Body of pancreas (tissue), 4 donors: ENCODE results near the gene ZNF785. TPM values are rescaled to one million over a fixed set of nuclear protein-coding genes. Genes with fewer than 3 reads are reported as not detected.
"Not testable (repeated sequence)": the region's sequence is repeated elsewhere in the genome, so short reads cannot be mapped to it uniquely, and the experiment has no call there.

Experiments
- ATAC-seq: fragments of 150-250 bp; one replicate; pipeline ENCODE4 v1.9.1; 2016
- DNase-seq, 4 donors: peaks; one replicate each; pipeline ENCODE4 v3.0.0-alpha.2; 2019
- H3K27ac ChIP-seq, 4 donors: fragments of 200-600 bp; sonication (generic); 1 replicate in 3 of 4; 2 replicates in 1 of 4; pipeline versions ENCODE4 v1.5.1 to v1.6.1; 2016 to 2019; ENCODE audit warnings: mild to moderate bottlenecking in 1 of 4, mixed read lengths in 1 of 4, moderate library complexity in 1 of 4
- H3K27me3 ChIP-seq, 2 donors: fragments of 200-600 bp; sonication (generic); one replicate each; pipeline ENCODE4 v1.6.0; 2016; ENCODE audit warnings: mild to moderate bottlenecking in 1 of 2
- H3K36me3 ChIP-seq, 2 donors: fragments of 200-600 bp; sonication (generic); replicated peaks in 1 of 2; 2 replicates each; pipeline ENCODE4 v1.5.1; 2016; ENCODE audit warnings: low read depth in 2 of 2; ENCODE audit not compliant: insufficient read depth in 1 of 2
- H3K4me1 ChIP-seq: fragments of 200-600 bp; sonication (generic); one replicate; pipeline ENCODE4 v1.6.0; 2016
- H3K4me3 ChIP-seq, 2 donors: fragments of 200-600 bp; sonication (generic); 1 replicate in 1 of 2; 2 replicates in 1 of 2; pipeline ENCODE4 v1.5.1; 2016 to 2019
- H3K9me3 ChIP-seq, 3 donors: fragments of 200-600 bp; sonication (generic); 1 replicate in 2 of 3; 2 replicates in 1 of 3; pipeline ENCODE4 v1.5.1; 2016
- POLR2A ChIP-seq, 3 donors: fragments of 450-650 bp; IDR thresholded peaks; one replicate each; pipeline ENCODE4 v1.6.1; 2016; ENCODE audit warnings: antibody characterized with exemption in 3 of 3, mild to moderate bottlenecking in 2 of 3
- WGBS, 2 donors: methylation state at CpG; one replicate each; pipeline ENCODE4 v1.1.5; 2017; 5-methylcytosine and 5-hydroxymethylcytosine counted together
- intact Hi-C: fragments of 100-400 bp; cut with DNase I; formaldehyde crosslinking; loops from one replicate; pipeline ENCODE4 v1.15.1; 2023
- total RNA-seq, 2 donors: library from RNA; depleted of rRNA; stranded (reverse); fragments of >200 nt; gene quantifications; one replicate each; pipeline ENCODE4 v1.1.0, GENCODE V29; 2016
- TF ChIP-seq, protein P1 (sequence below), 7 experiments: fragments of 450-650 bp in 4 of 7; fragments of 200-600 bp in 3 of 7; sonication (generic) in 3 of 7; IDR thresholded peaks; one replicate each; pipeline ENCODE4 v1.5.1; 2016 to 2019; ENCODE audit warnings: antibody characterized with exemption in 7 of 7

ZNF785 gene
- total RNA-seq, 2 donors from 2014 or later = 10.9 to 16.1 TPM

DNA sequence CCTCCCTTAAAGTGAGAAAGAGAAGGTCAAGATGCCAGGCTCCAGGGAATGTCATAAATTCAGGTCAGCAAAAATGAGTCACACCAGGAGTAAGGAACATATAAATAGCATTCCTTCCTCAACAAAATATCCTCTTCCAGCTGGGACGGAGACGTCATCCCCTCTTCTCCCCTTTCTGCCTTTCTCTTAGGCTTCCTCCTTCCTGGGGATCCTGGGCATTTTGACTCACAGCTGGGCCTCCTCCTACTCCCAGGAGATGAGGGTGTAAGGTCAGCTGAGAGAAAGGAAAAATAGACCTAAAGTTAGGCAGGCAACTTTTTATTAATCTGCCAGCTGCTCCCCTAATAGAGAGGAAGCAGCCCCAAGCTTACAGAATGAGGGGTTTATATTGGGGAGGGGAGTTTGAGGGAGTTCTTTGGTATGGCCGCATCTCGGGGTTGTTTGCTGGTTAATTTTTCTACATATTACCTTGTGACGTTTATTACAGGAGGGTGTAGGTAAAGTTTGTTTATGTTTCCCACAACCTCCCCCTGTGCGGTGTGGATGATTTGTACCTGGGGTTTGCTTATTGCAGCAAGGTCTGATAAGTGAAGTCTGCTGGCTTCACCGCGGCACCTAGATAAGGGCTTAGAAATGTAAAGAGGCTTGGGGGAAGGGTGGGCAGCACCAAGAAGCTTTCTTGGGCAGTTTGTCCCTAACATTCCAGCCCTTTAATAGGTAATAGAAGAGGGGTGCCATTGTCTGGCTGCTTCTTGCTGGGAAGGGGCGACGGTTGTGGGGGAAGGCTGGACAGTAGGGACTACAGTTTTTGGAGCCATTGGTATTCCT is 43.8 kb downstream of the ZNF785 start:
- peak in 1 of 4 donors; percentile 28 for DNase-seq
- Histone ChIP-seq H3K4me3 (no peak overlapping the region), H3K36me3 (no peaks in the 10 kb centered on the region), H3K9me3 (no peaks in the 10 kb centered on the region), H3K4me1 (peaks cover 31% of the 10 kb centered on the region), H3K27me3 (no peaks in the 10 kb centered on the region), H3K27ac (peak overlapping the region in 2 of 4 donors; percentile 4 to 42)
- peak; percentile 37 for ATAC-seq
- no peak for TF ChIP-seq POLR2A (IDR thresholded peaks at IDR 0.05)
- TF ChIP-seq, protein P1, sequence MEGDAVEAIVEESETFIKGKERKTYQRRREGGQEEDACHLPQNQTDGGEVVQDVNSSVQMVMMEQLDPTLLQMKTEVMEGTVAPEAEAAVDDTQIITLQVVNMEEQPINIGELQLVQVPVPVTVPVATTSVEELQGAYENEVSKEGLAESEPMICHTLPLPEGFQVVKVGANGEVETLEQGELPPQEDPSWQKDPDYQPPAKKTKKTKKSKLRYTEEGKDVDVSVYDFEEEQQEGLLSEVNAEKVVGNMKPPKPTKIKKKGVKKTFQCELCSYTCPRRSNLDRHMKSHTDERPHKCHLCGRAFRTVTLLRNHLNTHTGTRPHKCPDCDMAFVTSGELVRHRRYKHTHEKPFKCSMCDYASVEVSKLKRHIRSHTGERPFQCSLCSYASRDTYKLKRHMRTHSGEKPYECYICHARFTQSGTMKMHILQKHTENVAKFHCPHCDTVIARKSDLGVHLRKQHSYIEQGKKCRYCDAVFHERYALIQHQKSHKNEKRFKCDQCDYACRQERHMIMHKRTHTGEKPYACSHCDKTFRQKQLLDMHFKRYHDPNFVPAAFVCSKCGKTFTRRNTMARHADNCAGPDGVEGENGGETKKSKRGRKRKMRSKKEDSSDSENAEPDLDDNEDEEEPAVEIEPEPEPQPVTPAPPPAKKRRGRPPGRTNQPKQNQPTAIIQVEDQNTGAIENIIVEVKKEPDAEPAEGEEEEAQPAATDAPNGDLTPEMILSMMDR (IDR thresholded peaks at IDR 0.05) = no peak
- intact Hi-C loops = no loop called here
- WGBS, 2 donors = 33 to 36% methylated on average over 10 of the region's 10 CpGs

GRCh38 chr16:30540916-30541464 is 44.5 kb downstream of the ZNF785 start:
- H3K27me3 ChIP-seq, DNase-seq, H3K9me3 ChIP-seq, H3K36me3 ChIP-seq, ATAC-seq, H3K4me3 ChIP-seq, intact Hi-C loops: not testable (repeated sequence)
- H3K4me1 ChIP-seq = peaks cover 38% of the 10 kb centered on the region
- peak overlapping the region in 2 of 4 donors; percentile 4 to 42 for H3K27ac ChIP-seq
- 42% methylated on average over 9 of the region's 9 CpGs for WGBS, 2 donors

DNA sequence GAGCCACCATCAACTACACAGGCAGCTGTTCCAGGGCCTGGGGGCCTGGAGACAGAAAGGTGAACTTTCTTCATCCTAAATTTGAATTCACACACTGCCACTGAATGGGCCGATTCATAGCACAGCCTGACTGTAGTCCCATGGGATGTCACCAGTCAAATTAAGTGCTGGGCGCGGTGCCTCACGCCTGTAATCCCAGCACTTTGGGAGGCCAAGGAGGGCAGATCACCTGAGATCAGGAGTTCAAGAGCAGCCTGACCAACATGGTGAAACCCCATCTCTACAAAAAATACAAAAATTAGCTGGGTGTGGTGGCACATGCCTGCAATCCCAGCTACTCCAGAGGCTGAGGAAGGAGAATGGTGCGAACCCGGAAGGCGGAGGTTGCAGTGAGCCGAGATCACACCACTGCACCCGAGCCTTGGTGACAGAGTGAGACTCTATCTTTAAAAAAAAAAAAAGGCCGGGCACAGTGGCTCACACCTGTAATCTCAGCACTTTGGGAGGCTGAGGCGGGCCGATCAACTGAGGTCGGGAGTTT is 45.4 kb downstream of the ZNF785 start:
- 87 to 89% methylated on average over 4 to 13 of the region's 13 CpGs for WGBS, 2 donors
- peak overlapping the region in 2 of 4 donors; percentile 18 to 32 for H3K27ac ChIP-seq
- intact Hi-C loops = not testable (repeated sequence)

DNA sequence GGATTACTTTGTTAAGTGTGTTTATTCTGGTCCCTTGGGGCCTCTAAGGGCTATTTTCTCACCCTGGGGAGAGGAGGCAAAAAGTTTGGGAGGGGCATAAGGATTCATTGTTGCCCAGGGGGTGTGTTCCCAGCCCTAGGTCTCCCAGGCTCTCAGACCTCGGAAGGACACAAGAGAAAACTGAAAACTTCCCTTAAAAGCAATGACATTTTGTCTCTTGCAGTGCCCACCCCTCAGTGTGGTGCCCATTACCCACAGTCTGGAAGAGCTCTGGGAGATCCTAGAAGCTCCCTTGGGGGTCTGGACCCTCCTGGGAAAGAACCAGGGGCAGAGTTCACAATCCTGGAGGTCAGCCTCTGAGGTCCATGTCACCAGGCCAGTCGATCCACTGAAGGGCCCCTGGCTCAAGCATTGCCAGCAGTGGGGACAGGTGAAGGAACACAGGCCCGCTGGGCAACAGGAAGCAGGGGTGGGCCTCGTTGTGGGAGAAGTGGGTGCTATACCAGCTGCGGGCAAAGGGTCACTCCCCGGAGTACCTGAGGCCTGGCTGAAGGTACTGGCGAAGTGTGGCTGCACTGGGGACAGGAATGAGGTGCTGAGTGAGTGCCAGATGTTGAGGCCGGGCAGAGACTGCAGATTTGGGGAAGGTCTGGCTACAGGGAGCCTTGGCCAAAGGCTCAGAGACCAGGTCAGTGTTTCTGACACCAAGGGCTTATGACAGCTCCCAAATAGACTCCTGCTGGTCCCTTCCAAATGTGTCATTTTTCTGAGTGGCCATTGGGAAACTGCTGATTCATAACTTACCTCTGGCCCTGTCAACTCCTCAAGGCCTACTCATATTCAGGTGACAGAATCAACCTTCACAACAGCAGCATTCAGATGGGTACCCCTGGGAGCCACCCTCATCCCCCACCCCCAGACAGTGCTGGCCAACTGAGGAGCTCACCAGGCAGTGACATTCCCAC is 46.2 kb downstream of the ZNF785 start:
- peak in 1 of 4 donors; percentile 30 for DNase-seq
- intact Hi-C loops = no loop called here
- TF ChIP-seq, protein P1 (IDR thresholded peaks at IDR 0.05) = no peak
- TF ChIP-seq POLR2A (IDR thresholded peaks at IDR 0.05) = no peak

More for the DNA sequence above, 45.4 kb downstream of the ZNF785 start:
- H3K27me3 ChIP-seq, H3K4me3 ChIP-seq, DNase-seq, H3K9me3 ChIP-seq, H3K36me3 ChIP-seq, ATAC-seq: not testable (repeated sequence)
- H3K4me1 ChIP-seq = peaks cover 45% of the 10 kb centered on the region

DNA sequence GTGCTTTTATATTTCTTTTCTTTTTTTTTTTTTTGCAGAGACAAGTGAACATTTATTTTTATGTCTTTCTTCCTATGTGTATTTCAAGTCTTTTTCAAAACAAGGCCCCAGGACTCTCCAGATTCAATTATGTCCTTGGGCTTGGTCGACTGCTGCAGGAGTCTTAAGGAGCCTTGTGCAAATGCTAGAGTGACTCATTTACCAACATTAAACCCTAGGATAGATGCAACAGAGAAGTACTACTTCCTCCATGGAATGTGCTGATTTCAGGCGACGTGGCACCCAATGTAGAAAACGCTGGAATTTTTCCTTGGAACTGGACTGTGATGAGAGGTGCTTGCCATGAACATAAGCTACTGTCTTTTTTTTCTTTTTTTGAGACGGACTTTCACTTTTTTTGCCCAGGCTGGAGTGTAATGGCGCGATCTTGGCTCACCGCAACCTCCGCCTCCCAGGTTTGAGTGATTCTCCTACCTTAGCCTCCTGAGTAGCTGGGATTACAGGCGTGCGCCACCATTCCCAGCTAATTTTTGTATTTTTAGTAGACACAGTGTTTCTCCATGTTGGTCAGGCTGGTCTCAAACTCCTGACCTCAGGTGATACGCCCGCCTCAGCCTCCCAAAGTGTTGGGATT is 49.0 kb downstream of the ZNF785 start:
- WGBS, 2 donors = 88 to 89% methylated on average over 13 of the region's 13 CpGs
- H3K27me3 ChIP-seq, H3K4me3 ChIP-seq, DNase-seq, H3K9me3 ChIP-seq, intact Hi-C loops, ATAC-seq, H3K36me3 ChIP-seq: not testable (repeated sequence)
- Histone ChIP-seq H3K4me1 (peaks cover 51% of the 10 kb centered on the region), H3K27ac (peak overlapping the region in 3 of 4 donors; percentile 96 to 98 (median 97))

More for the DNA sequence above, 46.2 kb downstream of the ZNF785 start:
- H3K36me3 ChIP-seq = no peaks in the 10 kb centered on the region
- H3K4me3 ChIP-seq = no peak overlapping the region
- H3K4me1 ChIP-seq = peaks cover 45% of the 10 kb centered on the region
- H3K27ac ChIP-seq = peak overlapping the region in 2 of 4 donors; percentile 18 to 32
- WGBS, 2 donors = 65 to 78% methylated on average over 7 to 8 of the region's 8 CpGs
- H3K27me3 ChIP-seq = no peaks in the 10 kb centered on the region
- no peaks in the 10 kb centered on the region for H3K9me3 ChIP-seq
- no peak for ATAC-seq
